Loucy (cell line): Measurements from ENCODE around the gene KIAA2012.

ENCODE experiments used
- EZH2phosphoT487 ChIP-seq: fragments of 200-600 bp; IDR thresholded peaks from 2 replicates; pipeline ENCODE4 v1.6.1; 2018; ENCODE audit warnings: antibody characterized with exemption, mild to moderate bottlenecking, moderate library complexity, borderline replicate concordance
- TF ChIP-seq, protein P1 (sequence below): fragments of 200-600 bp; sonication (generic); conservative IDR thresholded peaks from 2 replicates; pipeline ENCODE4 v1.5.1; 2014; ENCODE audit warnings: mild to moderate bottlenecking, antibody characterized with exemption, low read length

DNA sequence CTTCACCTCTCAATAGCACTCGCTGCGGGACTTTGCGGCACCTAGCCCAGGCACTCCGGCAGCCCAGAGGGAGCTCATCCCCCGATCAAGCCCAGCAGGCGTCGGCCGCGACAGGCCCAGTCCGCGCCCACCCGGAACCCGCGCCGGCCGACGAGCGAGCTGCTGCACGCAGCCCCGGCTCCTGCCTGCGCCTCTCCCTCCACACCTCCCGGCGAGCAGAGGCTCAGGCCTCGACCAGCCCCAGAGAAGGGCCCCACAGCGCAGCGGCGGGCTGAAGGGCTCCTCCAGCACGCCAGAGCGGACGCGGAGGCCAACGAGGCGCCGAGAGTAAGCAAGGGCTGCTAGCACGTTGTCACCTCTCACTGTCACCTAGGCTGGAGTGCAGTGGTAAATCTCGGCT lies 63.5 kb downstream of the KIAA2012 start:
- TF ChIP-seq, protein P1, sequence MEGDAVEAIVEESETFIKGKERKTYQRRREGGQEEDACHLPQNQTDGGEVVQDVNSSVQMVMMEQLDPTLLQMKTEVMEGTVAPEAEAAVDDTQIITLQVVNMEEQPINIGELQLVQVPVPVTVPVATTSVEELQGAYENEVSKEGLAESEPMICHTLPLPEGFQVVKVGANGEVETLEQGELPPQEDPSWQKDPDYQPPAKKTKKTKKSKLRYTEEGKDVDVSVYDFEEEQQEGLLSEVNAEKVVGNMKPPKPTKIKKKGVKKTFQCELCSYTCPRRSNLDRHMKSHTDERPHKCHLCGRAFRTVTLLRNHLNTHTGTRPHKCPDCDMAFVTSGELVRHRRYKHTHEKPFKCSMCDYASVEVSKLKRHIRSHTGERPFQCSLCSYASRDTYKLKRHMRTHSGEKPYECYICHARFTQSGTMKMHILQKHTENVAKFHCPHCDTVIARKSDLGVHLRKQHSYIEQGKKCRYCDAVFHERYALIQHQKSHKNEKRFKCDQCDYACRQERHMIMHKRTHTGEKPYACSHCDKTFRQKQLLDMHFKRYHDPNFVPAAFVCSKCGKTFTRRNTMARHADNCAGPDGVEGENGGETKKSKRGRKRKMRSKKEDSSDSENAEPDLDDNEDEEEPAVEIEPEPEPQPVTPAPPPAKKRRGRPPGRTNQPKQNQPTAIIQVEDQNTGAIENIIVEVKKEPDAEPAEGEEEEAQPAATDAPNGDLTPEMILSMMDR: no peak
- no peak for TF ChIP-seq EZH2phosphoT487
